Measurements from ENCODE around the gene GOSR2. TPM values are rescaled to one million over a fixed set of nuclear protein-coding genes. Genes with fewer than 3 reads are reported as not detected.
"Not testable (repeated sequence)": the region's sequence is repeated elsewhere in the genome, so short reads cannot be mapped to it uniquely, and the experiment has no call there.

The GOSR2 gene
- polyA plus RNA-seq, 1 of the 3 experiments (the other 2 are of a cell fraction), result 74.2 TPM

DNA sequence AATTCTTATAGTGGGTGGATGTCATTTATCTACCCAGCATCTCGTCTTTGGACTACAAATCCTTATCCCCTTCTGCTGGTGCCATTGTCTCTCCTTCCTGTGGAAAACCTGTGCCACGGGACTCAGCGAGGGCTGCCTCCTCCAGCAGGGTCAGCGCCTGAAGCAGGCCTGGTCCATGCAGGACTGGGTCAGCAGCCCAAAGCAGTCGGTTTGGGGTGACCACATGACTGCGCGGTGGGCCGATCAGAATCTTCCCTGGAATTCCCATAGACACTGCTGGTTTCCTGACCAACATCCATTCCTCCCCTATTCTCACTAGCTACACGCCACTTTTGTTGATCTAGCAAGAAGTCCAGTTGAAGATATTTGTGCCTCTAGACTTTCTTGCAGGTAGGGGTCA is 29.2 kb downstream of the GOSR2 start:
- no peak for DNase-seq
- no peaks in the 10 kb centered on the region for H3K79me2 ChIP-seq (ENCODE audit: insufficient read depth)
- H3K27ac ChIP-seq (ENCODE audit: low read depth in 2 of 2, low read length in 1 of 2), result no peak overlapping the region
- H2AFZ ChIP-seq (ENCODE audit: low read depth), result no peak overlapping the region
- H3K36me3 ChIP-seq (replicated peaks in 1 of 2; ENCODE audit: control insufficient read depth in 1 of 2, insufficient read depth in 2 of 2, low read length in 1 of 2), result no peaks in the 10 kb centered on the region
- H3K4me3 ChIP-seq (ENCODE audit: low read depth in 2 of 2, low read length in 1 of 2), result no peak overlapping the region
- H3F3A ChIP-seq (replicated peaks; ENCODE audit: insufficient read depth), result no peaks in the 10 kb centered on the region
- no peaks in the 10 kb centered on the region for H3K27me3 ChIP-seq (ENCODE audit: insufficient read depth)
- 77% methylated on average over 9 of the region's 9 CpGs for WGBS (ENCODE audit: low lambda C conversion rate)
- no peaks in the 10 kb centered on the region for H3K9me2 ChIP-seq
- ChIA-PET CTCF (interaction anchor here (1.4 to 5.5 kb wide), 6 partner anchors 10 to 110 kb away, joined by 4 to 56 read pairs (median 10); no protein-coding TSS in a partner anchor), POLR2A (no interaction called here)
- H3K9me3 ChIP-seq, result no peaks in the 10 kb centered on the region
- peaks cover 0 to 17% of the 10 kb centered on the region in 2 experiments; a peak in 1 of 4 replicates for H3K4me1 ChIP-seq (ENCODE audit: control insufficient read depth in 1 of 2, insufficient read depth in 2 of 2, low read depth in 1 of 2, low read length in 1 of 2)
- no peaks in the 10 kb centered on the region for H4K20me1 ChIP-seq (ENCODE audit: insufficient read depth)
- TF ChIP-seq, protein P1, sequence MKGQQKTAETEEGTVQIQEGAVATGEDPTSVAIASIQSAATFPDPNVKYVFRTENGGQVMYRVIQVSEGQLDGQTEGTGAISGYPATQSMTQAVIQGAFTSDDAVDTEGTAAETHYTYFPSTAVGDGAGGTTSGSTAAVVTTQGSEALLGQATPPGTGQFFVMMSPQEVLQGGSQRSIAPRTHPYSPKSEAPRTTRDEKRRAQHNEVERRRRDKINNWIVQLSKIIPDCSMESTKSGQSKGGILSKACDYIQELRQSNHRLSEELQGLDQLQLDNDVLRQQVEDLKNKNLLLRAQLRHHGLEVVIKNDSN (IDR thresholded peaks at IDR 0.05; ENCODE audit: borderline replicate concordance, low read depth), result no peak
- TF ChIP-seq FOXJ3 (CRISPR knock-in tag; IDR thresholded peaks at IDR 0.05) (no peak), EP300 (IDR thresholded peaks at IDR 0.05; ENCODE audit: borderline replicate concordance in 1 of 2, low read depth in 1 of 2, low read length in 1 of 2) (no peak), RXRA (IDR thresholded peaks at IDR 0.05; ENCODE audit: borderline replicate concordance, low read depth) (no peak), MXI1 (IDR thresholded peaks at IDR 0.05; ENCODE audit: low read depth, low read length) (no peak), ELF1 (IDR thresholded peaks at IDR 0.05) (no peak), NFIC (IDR thresholded peaks at IDR 0.05; ENCODE audit: borderline replicate concordance) (no peak), SMC3 (IDR thresholded peaks at IDR 0.05; ENCODE audit: low read depth, low read length) (no peak)
- TF ChIP-seq, protein P2, sequence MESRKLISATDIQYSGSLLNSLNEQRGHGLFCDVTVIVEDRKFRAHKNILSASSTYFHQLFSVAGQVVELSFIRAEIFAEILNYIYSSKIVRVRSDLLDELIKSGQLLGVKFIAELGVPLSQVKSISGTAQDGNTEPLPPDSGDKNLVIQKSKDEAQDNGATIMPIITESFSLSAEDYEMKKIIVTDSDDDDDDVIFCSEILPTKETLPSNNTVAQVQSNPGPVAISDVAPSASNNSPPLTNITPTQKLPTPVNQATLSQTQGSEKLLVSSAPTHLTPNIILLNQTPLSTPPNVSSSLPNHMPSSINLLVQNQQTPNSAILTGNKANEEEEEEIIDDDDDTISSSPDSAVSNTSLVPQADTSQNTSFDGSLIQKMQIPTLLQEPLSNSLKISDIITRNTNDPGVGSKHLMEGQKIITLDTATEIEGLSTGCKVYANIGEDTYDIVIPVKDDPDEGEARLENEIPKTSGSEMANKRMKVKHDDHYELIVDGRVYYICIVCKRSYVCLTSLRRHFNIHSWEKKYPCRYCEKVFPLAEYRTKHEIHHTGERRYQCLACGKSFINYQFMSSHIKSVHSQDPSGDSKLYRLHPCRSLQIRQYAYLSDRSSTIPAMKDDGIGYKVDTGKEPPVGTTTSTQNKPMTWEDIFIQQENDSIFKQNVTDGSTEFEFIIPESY (IDR thresholded peaks at IDR 0.05; ENCODE audit: borderline replicate concordance, low read depth), result no peak
- TF ChIP-seq, protein P3, sequence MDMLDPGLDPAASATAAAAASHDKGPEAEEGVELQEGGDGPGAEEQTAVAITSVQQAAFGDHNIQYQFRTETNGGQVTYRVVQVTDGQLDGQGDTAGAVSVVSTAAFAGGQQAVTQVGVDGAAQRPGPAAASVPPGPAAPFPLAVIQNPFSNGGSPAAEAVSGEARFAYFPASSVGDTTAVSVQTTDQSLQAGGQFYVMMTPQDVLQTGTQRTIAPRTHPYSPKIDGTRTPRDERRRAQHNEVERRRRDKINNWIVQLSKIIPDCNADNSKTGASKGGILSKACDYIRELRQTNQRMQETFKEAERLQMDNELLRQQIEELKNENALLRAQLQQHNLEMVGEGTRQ (IDR thresholded peaks at IDR 0.05; ENCODE audit: borderline replicate concordance, low read depth, low read length), result no peak
- H3K9ac ChIP-seq, result no peak overlapping the region
- no peak overlapping the region for H3K4me2 ChIP-seq

DNA sequence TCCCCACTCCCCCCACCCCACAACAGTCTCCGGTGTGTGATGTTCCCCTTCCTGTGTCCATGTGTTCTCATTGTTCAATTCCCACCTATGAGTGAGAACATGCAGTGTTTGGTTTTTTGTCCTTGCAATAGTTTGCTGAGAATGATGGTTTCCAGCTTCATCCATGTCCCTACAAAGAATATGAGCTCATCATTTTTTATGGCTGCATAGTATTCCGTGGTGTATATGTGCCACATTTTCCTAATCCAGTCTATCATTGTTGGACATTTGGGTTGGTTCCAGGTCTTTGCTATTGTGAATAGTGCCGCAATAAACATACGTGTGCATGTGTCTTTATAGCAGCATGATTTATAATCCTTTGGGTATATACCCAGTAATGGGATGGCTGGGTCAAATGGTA is 30.2 kb downstream of the GOSR2 start:
- H3K27me3 ChIP-seq (ENCODE audit: insufficient read depth); H3K36me3 ChIP-seq (replicated peaks in 1 of 2; ENCODE audit: control insufficient read depth in 1 of 2, insufficient read depth in 2 of 2, low read length in 1 of 2); H3K9ac ChIP-seq; H2AFZ ChIP-seq (ENCODE audit: low read depth); H4K20me1 ChIP-seq (ENCODE audit: insufficient read depth); H3K9me3 ChIP-seq; H3K4me3 ChIP-seq (ENCODE audit: low read depth in 2 of 2, low read length in 1 of 2); H3K9me2 ChIP-seq; H3K4me2 ChIP-seq; DNase-seq; H3F3A ChIP-seq (replicated peaks; ENCODE audit: insufficient read depth); H3K27ac ChIP-seq (ENCODE audit: low read depth in 2 of 2, low read length in 1 of 2); POLR2A ChIA-PET; H3K79me2 ChIP-seq (ENCODE audit: insufficient read depth): not testable (repeated sequence)
- WGBS (ENCODE audit: low lambda C conversion rate), result 61% methylated on average over 2 of the region's 4 CpGs
- CTCF ChIA-PET, result interaction anchor here (5.5 kb wide), 1 partner anchor 11 kb away, joined by 56 read pairs; no protein-coding TSS in a partner anchor
- peaks cover 0 to 17% of the 10 kb centered on the region in 2 experiments; a peak in 1 of 4 replicates for H3K4me1 ChIP-seq (ENCODE audit: control insufficient read depth in 1 of 2, insufficient read depth in 2 of 2, low read depth in 1 of 2, low read length in 1 of 2)
